Glutamatergic neuron (in vitro differentiated cells): ENCODE measurements around the gene AGAP1. TPM values are rescaled to one million over a fixed set of nuclear protein-coding genes. Genes with fewer than 3 reads are reported as not detected.

Experiments used
- DNase-seq: peaks from one replicate; pipeline ENCODE4 v3.0.0; 2022
- H3K27ac Mint-ChIP-seq: one replicate; pipeline ENCODE4 v1.8.0; 2020; ENCODE audit warnings: mild to moderate bottlenecking, mixed read lengths, inconsistent platforms; ENCODE audit not compliant: unreplicated experiment
- H3K27me3 Mint-ChIP-seq: one replicate; pipeline ENCODE4 v1.8.0; 2020; ENCODE audit warnings: mild to moderate bottlenecking, moderate library complexity, mixed read lengths, inconsistent platforms; ENCODE audit not compliant: unreplicated experiment
- H3K36me3 Mint-ChIP-seq: one replicate; pipeline ENCODE4 v1.8.0; 2020; ENCODE audit warnings: mild to moderate bottlenecking, mixed read lengths, inconsistent platforms; ENCODE audit not compliant: unreplicated experiment
- H3K4me1 Mint-ChIP-seq: one replicate; pipeline ENCODE4 v1.8.0; 2020; ENCODE audit warnings: mild to moderate bottlenecking, low read depth, mixed read lengths, inconsistent platforms; ENCODE audit not compliant: unreplicated experiment
- H3K4me3 Mint-ChIP-seq: one replicate; pipeline ENCODE4 v1.8.0; 2020; ENCODE audit warnings: mild to moderate bottlenecking, mixed read lengths, inconsistent platforms; ENCODE audit not compliant: unreplicated experiment
- H3K9me3 Mint-ChIP-seq: one replicate; pipeline ENCODE4 v1.8.0; 2020; ENCODE audit warnings: mild to moderate bottlenecking, moderate library complexity, mixed read lengths, inconsistent platforms; ENCODE audit not compliant: unreplicated experiment
- CTCF ChIP-seq: fragments of 200-600 bp; sonication (generic); IDR thresholded peaks from one replicate; pipeline ENCODE4 v1.5.0; 2021; ENCODE audit not compliant: partially characterized antibody, unreplicated experiment
- total RNA-seq: library from RNA; stranded (reverse); fragmentation: NEBNext Ultra II Directional; extraction: Animal tissue kit (Norgen Biotek cat#: 25700); gene quantifications from one replicate; pipeline ENCODE4 v1.2.1, GENCODE V29; 2021; ENCODE audit not compliant: unreplicated experiment

AGAP1 gene
- total RNA-seq, 1 donor from 2014 or later = 153 TPM

GRCh38 chr2:236120829-236121228, 627.0 kb downstream of the AGAP1 start:
- no peak overlapping the region for H3K27ac Mint-ChIP-seq
- H3K4me1 Mint-ChIP-seq = peaks cover 7% of the 10 kb centered on the region
- DNase-seq = no peak
- no peaks in the 10 kb centered on the region for H3K27me3 Mint-ChIP-seq
- no peak overlapping the region for H3K4me3 Mint-ChIP-seq
- TF ChIP-seq CTCF = no peak
- H3K36me3 Mint-ChIP-seq = peaks cover 5% of the 10 kb centered on the region
- peaks cover 5% of the 10 kb centered on the region for H3K9me3 Mint-ChIP-seq

- TF ChIP-seq CTCF = no peak
- DNase-seq = no peak
- Mint-ChIP-seq H3K9me3 (peaks cover 7% of the 10 kb centered on the region), H3K4me3 (no peak overlapping the region), H3K27me3 (peaks cover under 1% of the 10 kb centered on the region), H3K4me1 (peaks cover 9% of the 10 kb centered on the region), H3K36me3 (peaks cover 5% of the 10 kb centered on the region), H3K27ac (no peak overlapping the region)
Observed at GRCh38 chr2:236121546-236121945, 627.7 kb downstream of the AGAP1 start.

GRCh38 chr2:236122236-236122635, 628.4 kb downstream of the AGAP1 start:
- DNase-seq = no peak
- Mint-ChIP-seq H3K9me3 (peaks cover 9% of the 10 kb centered on the region), H3K27me3 (peaks cover 2% of the 10 kb centered on the region), H3K4me1 (peaks cover 16% of the 10 kb centered on the region), H3K4me3 (no peak overlapping the region), H3K27ac (no peak overlapping the region), H3K36me3 (peaks cover 5% of the 10 kb centered on the region)
- no peak for TF ChIP-seq CTCF

- DNase-seq = no peak
- no peak for TF ChIP-seq CTCF
- Mint-ChIP-seq H3K27ac (no peak overlapping the region), H3K4me1 (peaks cover 19% of the 10 kb centered on the region), H3K27me3 (peaks cover 2% of the 10 kb centered on the region), H3K4me3 (no peak overlapping the region), H3K9me3 (peaks cover 9% of the 10 kb centered on the region), H3K36me3 (peaks cover 5% of the 10 kb centered on the region)
Observed at GRCh38 chr2:236123716-236124115, 629.9 kb downstream of the AGAP1 start.

GRCh38 chr2:236124182-236124893, 630.5 kb downstream of the AGAP1 start:
- peaks cover 2% of the 10 kb centered on the region for H3K27me3 Mint-ChIP-seq
- TF ChIP-seq CTCF = no peak
- no peak overlapping the region for H3K4me3 Mint-ChIP-seq
- H3K36me3 Mint-ChIP-seq = peaks cover 5% of the 10 kb centered on the region
- H3K27ac Mint-ChIP-seq = no peak overlapping the region
- peaks cover 9% of the 10 kb centered on the region for H3K9me3 Mint-ChIP-seq
- DNase-seq = no peak
- H3K4me1 Mint-ChIP-seq = peaks cover 17% of the 10 kb centered on the region
